ENCODE measurements around the gene SLC35D2. TPM values are rescaled to one million over a fixed set of nuclear protein-coding genes. Genes with fewer than 3 reads are reported as not detected.
A peak's percentile ranks its signal among the peaks of the same experiment; 100 is the strongest.

Gene SLC35D2
- total RNA-seq, 4 donors from 2014 or later: 35.4 to 91.3 (median 72.7) TPM

DNA sequence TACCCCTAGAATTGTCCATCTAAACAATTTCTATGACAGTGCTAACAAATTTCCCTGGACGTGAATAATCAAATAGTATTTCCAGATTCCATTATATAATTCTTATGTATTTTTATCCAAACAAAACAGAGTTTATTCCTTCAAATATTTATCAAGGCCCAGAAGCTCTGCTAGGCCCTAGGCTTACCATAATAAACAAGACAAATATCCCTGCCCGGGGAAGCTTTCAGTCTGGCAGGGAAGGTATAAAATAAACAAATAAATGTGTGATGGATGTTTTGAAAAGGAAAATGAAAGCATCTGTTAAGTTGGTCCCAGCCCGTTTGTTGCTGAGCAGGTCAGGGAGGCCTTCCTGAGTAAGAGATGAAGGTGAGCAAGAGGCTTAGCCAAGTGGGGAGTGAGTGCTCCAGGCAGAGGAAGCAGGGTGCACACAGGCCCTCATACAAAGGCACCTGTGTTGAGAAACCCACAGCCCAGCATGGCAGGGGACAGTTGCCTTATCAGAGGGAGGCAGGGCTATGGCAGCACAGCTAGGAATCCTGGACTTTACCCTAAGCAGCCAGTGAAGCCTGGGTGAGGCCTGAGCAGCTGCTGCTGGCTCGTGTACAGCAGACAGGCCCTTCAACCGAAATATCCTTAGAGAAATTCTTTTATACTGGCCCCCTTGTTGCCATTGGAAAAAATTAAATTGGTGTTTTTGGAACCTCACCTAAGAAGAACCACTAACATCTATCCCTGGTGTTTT lies 7.7 kb upstream of the SLC35D2 start:
- no peaks in the 10 kb centered on the region for H3K27me3 ChIP-seq
- TF ChIP-seq POLR2AphosphoS5 (IDR thresholded peaks at IDR 0.05) (peak in 1 of 3 donors; percentile 47), POLR2A (IDR thresholded peaks at IDR 0.05) (peak; percentile 36)
- TF ChIP-seq, protein P1, sequence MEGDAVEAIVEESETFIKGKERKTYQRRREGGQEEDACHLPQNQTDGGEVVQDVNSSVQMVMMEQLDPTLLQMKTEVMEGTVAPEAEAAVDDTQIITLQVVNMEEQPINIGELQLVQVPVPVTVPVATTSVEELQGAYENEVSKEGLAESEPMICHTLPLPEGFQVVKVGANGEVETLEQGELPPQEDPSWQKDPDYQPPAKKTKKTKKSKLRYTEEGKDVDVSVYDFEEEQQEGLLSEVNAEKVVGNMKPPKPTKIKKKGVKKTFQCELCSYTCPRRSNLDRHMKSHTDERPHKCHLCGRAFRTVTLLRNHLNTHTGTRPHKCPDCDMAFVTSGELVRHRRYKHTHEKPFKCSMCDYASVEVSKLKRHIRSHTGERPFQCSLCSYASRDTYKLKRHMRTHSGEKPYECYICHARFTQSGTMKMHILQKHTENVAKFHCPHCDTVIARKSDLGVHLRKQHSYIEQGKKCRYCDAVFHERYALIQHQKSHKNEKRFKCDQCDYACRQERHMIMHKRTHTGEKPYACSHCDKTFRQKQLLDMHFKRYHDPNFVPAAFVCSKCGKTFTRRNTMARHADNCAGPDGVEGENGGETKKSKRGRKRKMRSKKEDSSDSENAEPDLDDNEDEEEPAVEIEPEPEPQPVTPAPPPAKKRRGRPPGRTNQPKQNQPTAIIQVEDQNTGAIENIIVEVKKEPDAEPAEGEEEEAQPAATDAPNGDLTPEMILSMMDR (IDR thresholded peaks at IDR 0.05): no peak
- intact Hi-C loops (cut with DNase I; ENCODE audit: low total_unique reads) (no loop called here), in situ Hi-C loops (cut with MboI; ENCODE audit: low pct_ligation_motif_present in 1 of 4, low pct_unique_long_range_greater_than_20kb in 1 of 4, low sequenced_read_pairs in 3 of 4) (no loop called here)
- peak; percentile 74 for DNase-seq
- H3K4me3 ChIP-seq: peak overlapping the region in 1 of 4 donors; percentile 17
- H3K27ac ChIP-seq: peak overlapping the region; percentile 78 to 91 (median 79)
- H3K36me3 ChIP-seq: no peaks in the 10 kb centered on the region
- no peaks in the 10 kb centered on the region for H3K9me3 ChIP-seq
- peaks cover 0 to 28% (median 15%) of the 10 kb centered on the region in 4 donors for H3K4me1 ChIP-seq
- WGBS, 2 donors (ENCODE audit: low coverage in 1 of 2): 30 to 34% methylated on average over 4 to 5 of the region's 5 CpGs

DNA sequence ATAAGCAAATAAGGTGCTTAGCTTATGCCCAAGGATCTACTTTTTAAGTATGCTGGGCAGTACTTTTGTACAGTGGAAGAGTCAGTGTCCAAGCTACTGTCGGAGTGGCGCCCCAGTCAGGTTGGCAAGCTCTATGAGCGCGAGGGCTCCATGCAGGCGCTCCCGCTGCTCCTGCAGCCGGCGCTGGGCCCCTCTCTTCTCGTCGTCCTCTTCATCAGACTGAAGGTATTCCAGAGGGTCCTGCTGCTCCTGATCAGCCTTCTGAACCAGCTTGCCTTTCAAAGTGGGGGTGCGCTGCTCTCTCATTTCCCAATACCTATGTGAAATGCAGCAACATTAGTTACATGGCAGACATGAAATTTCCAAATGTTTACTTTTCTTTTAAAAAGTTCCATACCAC lies 4.6 kb upstream of the SLC35D2 start:
- no peak overlapping the region for H3K27ac ChIP-seq
- WGBS, 2 donors (ENCODE audit: low coverage in 1 of 2): 96% methylated on average over 11 of the region's 11 CpGs; no CpG with 5 or more reads in 1 of the 2 donors
- intact Hi-C loops (cut with DNase I; ENCODE audit: low total_unique reads) (no loop called here), in situ Hi-C loops (cut with MboI; ENCODE audit: low pct_ligation_motif_present in 1 of 4, low pct_unique_long_range_greater_than_20kb in 1 of 4, low sequenced_read_pairs in 3 of 4) (no loop called here)
- DNase-seq: no peak
- no peaks in the 10 kb centered on the region for H3K9me3 ChIP-seq
- H3K36me3 ChIP-seq: no peaks in the 10 kb centered on the region
- no peaks in the 10 kb centered on the region for H3K27me3 ChIP-seq
- H3K4me1 ChIP-seq: peaks cover 5 to 51% (median 23%) of the 10 kb centered on the region in 4 donors
- no peak overlapping the region for H3K4me3 ChIP-seq
- no peak for TF ChIP-seq POLR2AphosphoS5 (IDR thresholded peaks at IDR 0.05)
- TF ChIP-seq POLR2A (IDR thresholded peaks at IDR 0.05): no peak
- TF ChIP-seq, protein P1 (IDR thresholded peaks at IDR 0.05): no peak
- no peak for TF ChIP-seq EP300 (IDR thresholded peaks at IDR 0.05; ENCODE audit: low read depth)

DNA sequence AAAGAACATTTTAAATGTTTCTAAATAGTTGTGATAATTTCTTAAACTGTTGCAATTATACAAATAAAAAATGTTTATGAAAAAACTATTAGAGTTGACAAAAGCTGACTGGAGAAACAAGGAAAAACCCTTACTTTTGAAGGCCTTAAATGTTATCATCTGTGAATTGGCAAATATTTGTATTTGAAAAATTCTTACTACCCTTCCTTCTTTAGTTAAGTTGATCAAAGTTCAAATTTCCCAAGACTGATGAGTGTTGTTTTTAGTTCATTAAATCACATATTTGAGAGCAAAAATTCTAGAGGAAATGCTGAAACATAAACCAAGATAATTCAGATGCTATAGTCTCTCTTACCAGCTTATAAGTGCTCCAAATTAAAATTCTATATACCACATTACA lies 2.6 kb upstream of the SLC35D2 start:
- Histone ChIP-seq H3K27ac (peak overlapping the region in 2 of 4 donors; percentile 5 to 92), H3K27me3 (no peaks in the 10 kb centered on the region), H3K4me1 (peaks cover 5 to 54% (median 29%) of the 10 kb centered on the region in 4 donors), H3K9me3 (no peaks in the 10 kb centered on the region), H3K4me3 (no peak overlapping the region), H3K36me3 (no peaks in the 10 kb centered on the region)
- TF ChIP-seq POLR2A (IDR thresholded peaks at IDR 0.05) (no peak), POLR2AphosphoS5 (IDR thresholded peaks at IDR 0.05) (no peak), EP300 (IDR thresholded peaks at IDR 0.05; ENCODE audit: low read depth) (no peak)
- TF ChIP-seq, protein P1 (IDR thresholded peaks at IDR 0.05): no peak
- no peak for DNase-seq
- intact Hi-C loops (cut with DNase I; ENCODE audit: low total_unique reads) (no loop called here), in situ Hi-C loops (cut with MboI; ENCODE audit: low pct_ligation_motif_present in 1 of 4, low pct_unique_long_range_greater_than_20kb in 1 of 4, low sequenced_read_pairs in 3 of 4) (no loop called here)

DNA sequence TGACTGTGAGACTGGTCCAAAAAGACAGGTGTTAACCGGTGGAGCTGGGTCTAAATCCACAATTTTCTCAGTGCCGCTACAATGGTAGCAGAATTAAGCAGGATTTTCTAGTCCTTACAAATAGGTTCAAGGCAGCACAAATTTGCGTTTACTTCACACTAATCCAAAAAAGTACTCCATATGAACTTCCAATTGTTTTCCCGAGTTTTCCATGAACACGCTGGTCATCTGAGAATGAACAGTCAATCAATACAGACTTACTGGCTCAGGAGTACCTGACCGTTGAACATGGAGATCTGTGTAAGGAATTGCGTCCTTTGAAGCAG lies 709 bp downstream of the SLC35D2 start:
- DNase-seq: no peak
- intact Hi-C loops (cut with DNase I; ENCODE audit: low total_unique reads): no loop called here
- peak overlapping the region; percentile 47 to 90 (median 78) for H3K4me3 ChIP-seq
- H3K9me3 ChIP-seq: no peaks in the 10 kb centered on the region
- 41 to 42% methylated on average over 2 to 7 of the region's 7 CpGs for WGBS, 2 donors (ENCODE audit: low coverage in 1 of 2)
- no peaks in the 10 kb centered on the region for H3K27me3 ChIP-seq
- H3K27ac ChIP-seq: peak overlapping the region; percentile 87 to 94 (median 91)
- H3K36me3 ChIP-seq: no peaks in the 10 kb centered on the region
- H3K4me1 ChIP-seq: peaks cover 8 to 70% (median 39%) of the 10 kb centered on the region in 4 donors
- TF ChIP-seq EP300 (IDR thresholded peaks at IDR 0.05; ENCODE audit: low read depth): no peak
- TF ChIP-seq POLR2A (IDR thresholded peaks at IDR 0.05): no peak
- TF ChIP-seq, protein P1 (IDR thresholded peaks at IDR 0.05): no peak
- no peak for TF ChIP-seq POLR2AphosphoS5 (IDR thresholded peaks at IDR 0.05)
- in situ Hi-C loops (cut with MboI; ENCODE audit: low pct_ligation_motif_present in 1 of 4, low pct_unique_long_range_greater_than_20kb in 1 of 4, low sequenced_read_pairs in 3 of 4): no loop called here
